Measurements from ENCODE around the gene GP9.

- TF ChIP-seq CTCF (IDR thresholded peaks at IDR 0.05) (no peak), POLR2A (IDR thresholded peaks at IDR 0.05) (no peak)
Observed at GRCh38 chr3:129085165-129085715, 24.7 kb downstream of the GP9 start.
